NOMO-1 treated with DMSO at 0.1 percent for 48 hours (cell line): Measurements from ENCODE around the gene ETFRF1.

Source experiments
- DNase-seq: peaks from one replicate; lab custom pipeline; 2025; ENCODE audit not compliant: unreplicated experiment; lab: John Stamatoyannopoulos, UW

The ETFRF1 gene

GRCh38 chr12:25208554-25208953 lies 13.5 kb downstream of the ETFRF1 start:
- no peak for DNase-seq

DNA sequence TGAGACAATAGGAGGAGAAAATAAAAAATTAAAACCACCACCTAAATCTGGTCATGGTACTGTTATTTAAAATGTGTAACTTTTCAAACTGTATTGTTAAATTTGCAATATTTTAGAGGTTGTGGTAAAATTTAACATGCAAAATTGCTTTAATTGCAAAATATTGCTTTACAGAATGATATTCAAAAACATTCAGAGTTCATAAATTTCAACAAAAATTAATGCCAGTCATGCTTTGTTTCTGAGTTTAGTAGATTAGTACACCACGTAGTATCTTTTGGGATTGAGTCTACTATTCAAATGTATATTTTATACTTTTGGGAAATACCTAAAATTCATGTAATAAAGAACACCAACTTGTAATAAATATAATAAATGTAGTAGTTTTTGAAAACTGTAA lies 18.3 kb downstream of the ETFRF1 start:
- DNase-seq, result no peak

DNA sequence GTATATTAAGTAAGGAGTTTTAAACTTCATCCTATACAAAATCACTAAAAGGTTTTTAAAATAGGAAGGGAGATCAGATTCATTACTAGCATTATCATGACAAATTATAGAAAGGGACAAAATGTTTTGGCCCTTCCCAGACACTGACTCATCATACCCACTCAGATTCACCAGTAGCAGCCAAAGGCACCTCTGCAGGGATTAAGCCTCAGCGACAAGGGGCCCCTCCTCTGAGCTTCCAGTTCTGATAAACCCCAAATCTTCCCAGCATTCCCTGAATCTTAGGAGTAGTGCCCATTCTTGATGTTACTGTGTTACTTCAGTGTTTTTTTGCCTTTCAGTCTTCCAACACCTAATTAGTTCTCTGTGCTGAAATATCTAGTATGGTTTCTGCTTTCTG lies 41.2 kb downstream of the ETFRF1 start:
- no peak for DNase-seq

GRCh38 chr12:25236626-25237025 lies 41.6 kb downstream of the ETFRF1 start:
- DNase-seq, result no peak

- peak; percentile 34 for DNase-seq
Measured at GRCh38 chr12:25241167-25242020, 46.4 kb downstream of the ETFRF1 start.

GRCh38 chr12:25242981-25243679 lies 48.1 kb downstream of the ETFRF1 start:
- no peak for DNase-seq

- DNase-seq, result no peak
Measured at GRCh38 chr12:25243680-25243990, 48.6 kb downstream of the ETFRF1 start.

DNA sequence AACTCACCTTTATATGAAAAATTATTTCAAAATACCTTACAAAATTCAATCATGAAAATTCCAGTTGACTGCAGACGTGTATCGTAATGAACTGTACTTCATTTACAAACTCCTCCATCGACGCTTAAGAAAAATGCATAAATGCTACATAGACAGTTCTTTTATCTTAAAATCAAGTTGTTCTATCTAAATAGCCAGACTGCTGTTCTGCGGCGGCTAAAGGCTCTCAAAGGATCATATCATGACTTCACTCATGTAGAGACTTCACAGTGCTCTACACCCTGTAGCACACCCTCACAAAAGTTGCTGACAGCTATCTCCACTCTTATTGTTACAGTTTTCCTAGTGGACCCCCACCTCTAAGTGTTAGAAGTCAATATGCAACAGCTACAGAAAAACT lies 50.5 kb downstream of the ETFRF1 start:
- DNase-seq, result no peak

DNA sequence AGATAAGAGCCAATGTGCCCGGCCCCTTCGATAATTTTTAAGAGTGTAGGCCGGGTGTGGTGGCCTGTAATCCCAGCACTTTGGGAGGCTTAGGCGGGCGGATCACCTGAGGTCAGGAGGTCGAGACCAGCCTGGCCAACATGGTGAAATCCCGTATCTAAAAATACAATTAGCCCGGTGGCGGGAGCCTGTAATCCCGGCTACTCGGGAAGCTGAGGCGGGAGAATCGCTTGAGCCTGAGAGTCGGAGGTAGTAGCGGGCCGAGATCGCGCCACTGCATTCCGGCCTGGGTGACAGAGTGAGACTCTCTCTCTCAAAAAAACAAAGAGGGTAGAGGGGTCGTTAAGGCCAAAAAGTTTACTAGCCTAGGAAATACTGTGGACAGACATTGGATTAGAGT lies 53.1 kb downstream of the ETFRF1 start:
- DNase-seq, result no peak

DNA sequence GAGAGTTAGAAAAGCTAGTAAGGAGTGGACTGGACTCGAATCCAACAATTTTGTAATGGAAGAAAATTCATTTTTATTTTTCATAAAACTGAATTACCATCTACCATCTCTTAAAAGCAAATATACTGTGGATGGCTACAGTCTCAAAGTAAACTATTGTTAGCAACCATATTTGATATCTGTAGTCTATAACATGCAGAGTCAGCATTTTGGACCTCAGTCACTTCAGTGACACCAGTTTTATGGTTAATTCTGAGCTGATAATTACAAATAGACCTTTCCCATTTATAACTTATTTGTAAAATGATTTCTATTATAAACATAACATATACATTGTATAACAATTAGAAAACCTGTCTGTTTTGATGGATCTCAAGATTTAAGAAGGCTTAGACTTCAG lies 53.7 kb downstream of the ETFRF1 start:
- DNase-seq, result no peak

DNA sequence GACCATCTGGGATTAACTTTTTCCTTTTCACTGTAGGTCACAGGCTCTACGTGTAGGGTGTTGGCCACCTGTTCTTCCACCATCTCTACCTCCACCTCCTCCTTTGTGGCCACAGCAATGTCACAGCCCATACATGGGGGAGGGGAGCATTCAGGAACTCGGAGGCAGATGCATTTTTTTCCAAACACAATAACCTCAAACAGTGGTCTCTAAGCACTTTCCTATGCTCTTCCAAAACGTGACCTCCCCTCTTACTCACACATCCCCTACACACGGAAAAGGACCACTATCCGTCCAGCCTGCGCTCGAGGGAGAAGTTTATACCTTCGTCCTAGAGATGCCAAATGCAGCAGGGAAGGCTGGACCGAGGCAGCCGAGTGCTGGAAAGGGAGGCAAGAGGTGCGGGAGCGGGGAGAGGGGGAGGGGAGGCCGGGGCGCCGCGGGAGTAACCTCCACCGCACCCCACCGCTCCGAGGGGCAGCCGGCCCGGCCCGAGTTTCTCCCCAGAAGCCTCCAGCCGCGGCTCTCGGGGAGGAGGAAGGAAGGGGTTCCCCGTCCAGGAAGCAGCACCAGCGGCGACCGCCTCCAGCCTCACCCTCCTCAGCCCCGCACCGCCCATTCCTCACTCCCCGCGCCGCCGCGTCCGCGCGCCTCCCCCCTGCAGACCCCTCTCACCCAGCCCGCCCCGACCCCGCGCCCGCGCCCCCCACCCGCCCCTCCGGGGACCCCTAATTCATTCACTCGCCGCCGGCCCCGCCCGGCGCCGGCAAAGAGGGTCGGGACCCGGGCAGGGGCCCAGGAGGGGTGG lies 55.1 kb downstream of the ETFRF1 start:
- peak; percentile 35 for DNase-seq

DNA sequence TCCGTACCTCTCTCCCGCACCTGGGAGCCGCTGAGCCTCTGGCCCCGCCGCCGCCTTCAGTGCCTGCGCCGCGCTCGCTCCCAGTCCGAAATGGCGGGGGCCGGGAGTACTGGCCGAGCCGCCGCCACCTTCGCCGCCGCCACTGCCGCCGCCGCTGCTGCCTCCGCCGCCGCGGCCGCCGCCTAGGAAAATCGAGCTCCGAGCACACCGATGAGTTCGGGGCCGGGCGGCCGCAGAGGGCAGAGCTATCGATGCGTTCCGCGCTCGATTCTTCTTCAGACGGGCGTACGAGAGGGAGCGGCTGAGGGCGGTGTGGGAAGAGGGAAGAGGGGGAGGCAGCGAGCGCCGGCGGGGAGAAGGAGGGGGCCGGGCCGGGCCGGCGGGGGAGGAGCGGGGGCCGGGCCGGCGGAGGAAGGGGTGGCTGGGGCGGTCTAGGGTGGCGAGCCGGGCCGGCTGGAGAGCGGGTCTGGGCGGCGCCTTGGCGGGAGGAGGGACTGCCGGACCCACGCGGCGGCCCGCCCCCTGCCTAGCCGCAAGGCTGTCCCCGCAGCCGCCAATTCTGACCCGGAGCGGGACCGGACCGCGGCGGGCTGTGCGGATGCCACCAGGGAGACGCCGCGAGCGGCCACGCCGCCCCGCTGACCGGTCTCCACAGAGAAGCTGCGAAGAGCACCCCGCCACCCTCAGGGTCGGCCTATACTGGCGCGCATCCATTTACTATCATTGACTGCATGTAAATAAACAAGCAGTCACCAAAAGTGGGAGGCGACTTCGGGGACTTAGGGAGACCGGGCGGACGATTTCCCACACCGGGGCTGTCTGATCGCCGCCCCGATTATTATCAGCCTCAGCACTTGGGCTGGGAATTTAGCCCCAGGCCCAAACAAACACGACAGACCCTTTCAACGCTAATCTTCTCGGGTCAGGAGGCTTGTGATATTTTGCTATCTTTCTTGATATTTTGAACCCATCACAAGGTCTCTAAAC lies 56.0 kb downstream of the ETFRF1 start, which contains the start of gene KRAS:
TSS of gene KRAS (minus strand) at position 186 of the 987 bp plus-strand sequence.
- peak; percentile 96 for DNase-seq

DNA sequence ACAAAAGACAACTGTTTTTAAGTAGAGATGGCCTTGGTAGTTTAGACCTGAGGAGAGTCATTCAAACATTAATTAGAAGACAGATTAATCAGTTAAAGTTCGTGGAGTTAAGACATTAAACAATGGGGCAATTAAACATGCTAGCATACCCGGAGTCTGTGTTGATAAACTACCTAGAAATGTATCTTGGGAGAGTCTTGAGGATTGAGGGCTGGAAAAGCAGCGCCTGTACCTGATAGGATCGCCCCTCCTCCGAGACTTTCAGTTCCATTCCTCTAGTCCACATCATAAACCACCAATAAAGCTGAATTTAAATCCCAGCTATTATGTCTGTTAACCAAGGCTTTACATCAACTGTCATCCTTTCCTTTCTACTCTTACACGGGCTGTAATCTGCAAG lies 56.7 kb downstream of the ETFRF1 start:
- no peak for DNase-seq

DNA sequence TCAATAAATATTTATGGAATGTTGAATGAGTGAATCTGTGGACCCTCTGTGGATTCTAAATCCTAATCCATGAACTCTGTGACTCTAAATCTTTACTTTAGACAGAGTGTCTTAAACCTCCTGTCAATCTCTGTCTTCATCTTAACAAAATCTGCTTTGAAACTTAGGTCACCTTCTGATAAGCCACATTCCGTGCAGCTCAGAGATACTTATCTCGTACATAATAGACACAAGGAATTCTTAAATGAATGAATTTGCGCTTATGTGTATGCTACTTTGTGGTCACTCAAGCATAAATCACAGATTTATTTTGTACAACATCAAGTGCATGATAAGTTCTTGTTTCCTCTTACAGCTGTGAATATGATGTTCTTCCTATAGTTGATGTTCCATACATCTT lies 57.9 kb downstream of the ETFRF1 start:
- no peak for DNase-seq

DNA sequence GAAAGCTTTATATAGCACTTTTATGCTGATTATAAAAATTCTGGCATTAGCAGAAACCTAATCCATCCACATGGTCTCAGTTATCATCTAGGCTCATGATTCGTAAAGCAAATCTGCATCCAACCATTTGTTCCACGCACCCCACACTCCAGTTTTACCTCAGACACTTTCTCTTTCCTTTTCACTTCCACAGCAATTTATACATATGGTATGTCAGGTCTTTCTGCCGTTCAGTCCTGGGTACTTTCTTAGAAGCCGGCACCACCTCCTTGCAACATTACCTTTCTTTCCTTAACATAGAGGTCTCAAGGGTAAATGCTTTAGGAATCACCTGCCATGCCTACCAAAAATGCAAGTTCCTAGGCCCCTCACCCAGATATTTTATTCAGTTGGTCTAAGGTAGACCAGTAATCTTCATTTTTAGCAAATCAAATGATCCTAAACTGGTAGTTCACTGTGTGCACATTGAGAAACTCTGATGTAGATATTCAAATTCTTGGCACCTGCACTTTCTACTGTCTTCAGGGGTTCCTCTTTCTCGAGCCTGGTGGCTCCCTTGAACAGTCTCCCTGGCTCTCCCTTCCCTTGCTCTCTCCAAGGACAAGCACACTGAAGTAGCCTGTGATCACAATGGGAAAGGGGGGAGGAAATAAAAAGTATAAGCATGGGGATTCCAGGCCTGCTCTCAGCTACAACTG lies 58.5 kb downstream of the ETFRF1 start:
- DNase-seq, result no peak

- DNase-seq, result no peak
Measured at GRCh38 chr12:25254271-25254880, 59.3 kb downstream of the ETFRF1 start.
